AG09319 (cell line): ENCODE data around the gene L3MBTL2.

Experiments
- DNase-seq: peaks from one replicate; pipeline ENCODE4 v3.0.0-alpha.2; 2010; ENCODE audit warnings: low read depth; ENCODE audit errors: extremely low read depth
- TF ChIP-seq, protein P1 (sequence below): IDR thresholded peaks from 2 replicates; pipeline ENCODE4 v1.5.1; 2011; ENCODE audit warnings: low read depth, mild to moderate bottlenecking, inconsistent platforms, low read length, moderate library complexity

Gene L3MBTL2

DNA sequence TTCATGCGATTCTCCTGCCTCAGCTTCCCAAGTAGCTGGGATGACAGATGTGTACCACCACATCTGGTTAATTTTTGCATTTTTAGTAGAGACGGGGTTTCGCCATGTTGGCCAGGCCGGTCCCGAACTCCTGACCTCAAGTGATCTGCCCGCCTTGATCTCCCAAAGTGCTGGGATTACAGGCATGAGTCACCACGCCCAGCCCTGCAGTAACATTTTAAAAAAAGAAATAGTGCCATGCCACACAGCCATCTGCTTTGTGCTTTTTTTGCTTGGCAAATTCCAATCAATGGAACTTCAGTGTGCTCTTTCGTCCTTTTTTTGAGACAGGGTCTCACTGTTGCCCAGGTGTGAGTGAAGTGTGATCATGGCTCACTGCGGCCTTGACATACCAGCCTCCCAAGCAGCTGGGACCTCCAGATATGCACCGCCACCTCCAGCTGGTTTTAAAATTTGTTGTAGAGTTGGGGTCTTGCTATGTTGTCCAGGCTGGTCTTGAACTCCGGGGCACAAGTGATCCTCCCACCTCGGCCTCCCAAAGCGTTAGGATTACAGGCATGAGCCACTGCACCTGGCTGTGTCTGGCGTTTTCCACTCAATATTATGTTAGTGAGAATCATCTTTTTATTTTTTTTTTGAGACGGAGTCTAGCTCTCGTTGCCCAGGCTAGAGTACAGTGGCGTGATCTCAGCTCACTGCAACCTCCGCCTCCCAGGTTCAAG, 37.4 kb downstream of the L3MBTL2 start:
- TF ChIP-seq, protein P1, sequence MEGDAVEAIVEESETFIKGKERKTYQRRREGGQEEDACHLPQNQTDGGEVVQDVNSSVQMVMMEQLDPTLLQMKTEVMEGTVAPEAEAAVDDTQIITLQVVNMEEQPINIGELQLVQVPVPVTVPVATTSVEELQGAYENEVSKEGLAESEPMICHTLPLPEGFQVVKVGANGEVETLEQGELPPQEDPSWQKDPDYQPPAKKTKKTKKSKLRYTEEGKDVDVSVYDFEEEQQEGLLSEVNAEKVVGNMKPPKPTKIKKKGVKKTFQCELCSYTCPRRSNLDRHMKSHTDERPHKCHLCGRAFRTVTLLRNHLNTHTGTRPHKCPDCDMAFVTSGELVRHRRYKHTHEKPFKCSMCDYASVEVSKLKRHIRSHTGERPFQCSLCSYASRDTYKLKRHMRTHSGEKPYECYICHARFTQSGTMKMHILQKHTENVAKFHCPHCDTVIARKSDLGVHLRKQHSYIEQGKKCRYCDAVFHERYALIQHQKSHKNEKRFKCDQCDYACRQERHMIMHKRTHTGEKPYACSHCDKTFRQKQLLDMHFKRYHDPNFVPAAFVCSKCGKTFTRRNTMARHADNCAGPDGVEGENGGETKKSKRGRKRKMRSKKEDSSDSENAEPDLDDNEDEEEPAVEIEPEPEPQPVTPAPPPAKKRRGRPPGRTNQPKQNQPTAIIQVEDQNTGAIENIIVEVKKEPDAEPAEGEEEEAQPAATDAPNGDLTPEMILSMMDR = no peak
- no peak for DNase-seq

DNA sequence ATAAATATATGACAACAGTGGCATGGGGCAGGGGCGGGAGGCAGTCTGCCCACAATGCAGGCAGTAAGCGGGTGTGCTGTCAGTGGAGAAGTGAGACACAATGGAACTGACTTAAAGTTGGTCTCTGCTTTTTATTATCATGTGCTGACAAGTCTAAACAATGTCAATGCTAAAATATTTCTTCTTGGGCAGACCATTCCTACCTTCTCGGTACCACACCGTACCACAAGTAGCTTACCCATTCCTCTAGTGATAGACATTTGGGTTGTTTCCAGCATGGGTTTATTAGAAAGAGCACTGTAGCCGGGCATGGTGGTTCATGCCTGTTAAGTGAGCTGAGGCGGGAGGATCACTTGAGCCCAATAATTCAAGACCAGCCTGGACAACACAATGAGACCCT, 38.2 kb downstream of the L3MBTL2 start:
- DNase-seq = no peak
- TF ChIP-seq, protein P1 = no peak

DNA sequence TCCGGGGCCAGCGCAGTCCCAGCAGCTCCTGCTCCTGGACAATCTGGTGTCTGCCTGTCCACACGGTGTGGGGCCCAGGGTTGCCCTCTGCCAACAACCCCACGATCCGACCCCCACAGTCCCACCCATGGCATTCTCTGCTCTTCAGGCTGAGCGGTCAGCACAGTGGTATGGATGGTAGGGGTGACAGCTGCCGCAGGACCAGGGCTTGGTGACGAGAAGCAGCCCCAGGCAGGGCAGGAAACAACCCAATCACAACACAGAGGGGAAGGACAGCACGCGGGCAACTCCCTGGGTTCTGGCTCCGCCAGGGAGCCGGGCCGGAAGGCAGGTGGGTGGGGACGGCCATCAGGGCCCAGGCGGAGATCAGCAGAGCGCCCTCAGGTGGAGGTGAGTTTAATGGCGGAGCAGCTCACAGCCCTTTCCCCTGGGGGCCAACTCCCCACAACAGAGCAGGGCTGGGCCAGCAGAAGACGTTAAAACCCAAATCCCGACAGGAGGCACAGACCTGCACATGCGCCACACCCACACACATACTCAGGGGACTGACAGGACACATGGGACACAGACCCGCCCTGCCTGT, 40.9 kb downstream of the L3MBTL2 start:
- DNase-seq = no peak

DNA sequence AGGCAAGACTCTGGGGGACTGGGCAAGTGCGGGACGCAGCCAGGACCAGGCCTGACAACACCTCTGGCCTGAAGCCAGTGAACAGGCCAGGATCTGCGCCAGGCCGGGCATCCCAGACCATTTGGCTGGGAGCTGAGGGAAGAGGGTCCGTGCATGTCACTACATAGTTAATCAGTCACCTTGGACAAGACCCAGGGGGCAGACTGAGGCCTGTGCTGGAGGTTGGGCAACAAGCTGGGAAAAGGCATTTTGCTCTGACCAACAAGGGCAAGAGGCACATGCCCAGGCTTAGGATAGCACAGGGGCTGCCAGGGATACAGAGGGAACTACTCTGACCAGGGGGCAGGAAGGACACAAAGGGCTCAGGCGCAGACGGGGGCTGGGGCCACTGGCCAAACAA, 42.6 kb downstream of the L3MBTL2 start:
- TF ChIP-seq, protein P1 = no peak
- DNase-seq = no peak

More for the DNA sequence above, 40.9 kb downstream of the L3MBTL2 start:
- TF ChIP-seq, protein P1 = no peak

DNA sequence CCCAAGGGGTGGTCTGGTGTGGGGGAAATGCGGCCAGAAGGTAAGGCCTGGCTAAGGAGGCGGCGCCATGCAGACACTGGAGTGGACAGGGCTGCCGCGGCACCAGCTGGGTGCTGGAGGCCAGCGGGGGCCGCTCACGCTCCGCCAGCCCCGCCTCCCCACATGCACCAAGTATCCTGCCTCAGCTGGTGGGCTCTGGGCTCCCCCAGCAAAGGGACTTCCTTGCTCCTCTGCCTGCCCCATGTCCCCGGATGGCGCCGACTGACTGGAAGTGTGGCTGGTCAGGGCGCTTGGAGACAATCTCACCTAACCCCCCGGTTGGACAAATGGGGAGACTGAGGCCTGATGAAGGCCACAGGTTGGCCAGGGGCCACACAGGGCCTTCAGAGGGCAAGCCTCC, 43.2 kb downstream of the L3MBTL2 start:
- TF ChIP-seq, protein P1 = no peak
- DNase-seq = no peak

DNA sequence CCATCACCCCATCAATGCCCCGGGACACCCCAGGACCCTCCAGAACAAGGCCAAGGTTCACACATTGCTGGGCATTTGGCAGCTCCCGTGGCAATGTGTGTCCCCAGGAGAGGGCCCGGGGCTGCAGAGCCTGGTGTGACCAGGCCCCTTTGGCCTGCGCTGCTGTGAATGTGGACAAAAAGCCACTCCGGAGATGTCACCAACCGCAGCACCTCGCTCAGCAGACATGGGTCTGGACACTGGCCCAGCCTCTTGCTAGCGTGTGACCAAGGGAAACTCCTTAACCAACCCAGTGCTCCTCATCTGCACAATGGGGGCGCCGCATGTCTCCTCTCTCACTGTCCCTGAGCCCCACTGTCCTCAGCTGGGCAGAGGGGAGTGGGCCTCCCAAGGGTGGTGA, 43.6 kb downstream of the L3MBTL2 start:
- DNase-seq = no peak
- TF ChIP-seq, protein P1 = no peak

DNA sequence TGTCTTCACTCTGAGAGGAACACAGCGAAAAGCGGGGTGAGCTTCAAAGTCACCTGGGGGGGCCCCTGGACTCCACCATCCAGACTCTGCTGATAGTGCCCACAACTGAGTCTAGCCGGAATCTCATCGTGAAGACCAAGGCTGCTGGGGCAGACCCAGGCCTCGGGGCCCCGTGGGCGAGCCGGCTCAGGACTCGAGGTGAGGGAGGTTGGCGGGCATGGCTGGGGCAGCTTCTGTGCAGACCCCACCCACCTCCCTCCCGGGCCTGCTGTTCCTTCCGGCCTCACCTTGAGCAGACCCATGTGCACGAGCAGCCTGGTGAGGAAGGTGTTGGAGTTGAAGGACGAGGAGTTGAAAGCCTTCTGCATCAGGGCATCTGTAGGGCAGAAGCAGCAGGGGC, 44.3 kb downstream of the L3MBTL2 start:
- TF ChIP-seq, protein P1 = no peak
- DNase-seq = no peak
